Activated CD4-positive, alpha-beta T cell treated with anti-CD3 and anti-CD28 coated beads for 48 hours (primary cell): ENCODE results near the gene CCDC183.
"Not testable (repeated sequence)": the region's sequence is repeated elsewhere in the genome, so short reads cannot be mapped to it uniquely, and the experiment has no call there.

ENCODE experiments used
- DNase-seq: peaks from one replicate; pipeline ENCODE4 v3.0.0-alpha.2; 2020

CCDC183 gene

GRCh38 chr9:136785565-136786355 is 10.4 kb upstream of the CCDC183 start:
- not testable (repeated sequence) for DNase-seq

- no peak for DNase-seq
Observed at GRCh38 chr9:136786451-136786850, 9.7 kb upstream of the CCDC183 start.

- not testable (repeated sequence) for DNase-seq
Observed at GRCh38 chr9:136786983-136787382, 9.2 kb upstream of the CCDC183 start.

- peak; percentile 80 for DNase-seq
Observed at GRCh38 chr9:136787690-136788400, 8.3 kb upstream of the CCDC183 start.

- DNase-seq, result not testable (repeated sequence)
Observed at GRCh38 chr9:136788644-136789522, 7.3 kb upstream of the CCDC183 start.

GRCh38 chr9:136789523-136789937 is 6.6 kb upstream of the CCDC183 start:
- no peak for DNase-seq

- peak; percentile 100 for DNase-seq
Observed at GRCh38 chr9:136790640-136791515, 5.3 kb upstream of the CCDC183 start, which contains the start of gene TMEM141. TMEM141 (plus strand) TSS chr9:136791344; CDS start chr9:136791371, 27 bp downstream.

- peak; percentile 77 for DNase-seq
Observed at GRCh38 chr9:136791516-136792276, 4.4 kb upstream of the CCDC183 start.

- no peak for DNase-seq
Observed at GRCh38 chr9:136792321-136793085, 3.6 kb upstream of the CCDC183 start.

- DNase-seq, result no peak
Observed at GRCh38 chr9:136793086-136793946, 2.8 kb upstream of the CCDC183 start.

GRCh38 chr9:136794281-136794999 is 1.7 kb upstream of the CCDC183 start:
- DNase-seq, result no peak

GRCh38 chr9:136795000-136795348 is 1.2 kb upstream of the CCDC183 start:
- no peak for DNase-seq

- not testable (repeated sequence) for DNase-seq
Observed at GRCh38 chr9:136796775-136797347, 723 bp downstream of the CCDC183 start.

GRCh38 chr9:136798708-136799078 is 2.6 kb downstream of the CCDC183 start:
- no peak for DNase-seq

- DNase-seq, result no peak
Observed at GRCh38 chr9:136799079-136799853, 3.1 kb downstream of the CCDC183 start.

- DNase-seq, result peak; percentile 90
Observed at GRCh38 chr9:136799854-136800657, 3.9 kb downstream of the CCDC183 start.

GRCh38 chr9:136802321-136802720 is 6.2 kb downstream of the CCDC183 start:
- no peak for DNase-seq
